ENCODE data around the gene RTN4RL2.

The RTN4RL2 gene

DNA sequence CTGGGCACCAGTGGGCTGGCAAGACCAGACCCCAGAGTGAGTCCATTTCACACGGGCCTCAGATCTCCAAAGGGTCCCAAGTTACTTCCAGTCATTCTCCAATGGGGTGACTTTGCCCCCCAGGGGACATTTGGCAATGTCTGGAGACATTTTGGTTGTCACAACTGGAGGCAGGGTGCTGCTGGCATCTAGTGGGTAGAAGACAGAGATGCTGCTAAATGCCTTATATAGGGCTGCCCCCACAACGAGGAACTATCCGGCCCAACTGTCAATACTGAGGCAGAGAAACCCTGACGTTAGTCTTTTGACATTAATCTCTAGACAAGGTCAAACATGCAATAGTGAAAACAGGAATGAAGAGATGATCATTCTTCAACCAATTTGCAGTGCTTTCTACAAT lies 6.4 kb downstream of the RTN4RL2 start:
- no peak overlapping the region for H3K27ac ChIP-seq (ENCODE audit: low read depth, low read length)
- H3K79me2 ChIP-seq (ENCODE audit: insufficient read depth, low read length), result no peaks in the 10 kb centered on the region
- H3K36me3 ChIP-seq (ENCODE audit: low read length), result no peaks in the 10 kb centered on the region
- H3K4me3 ChIP-seq (ENCODE audit: insufficient read depth, low read length, poor library complexity, severe bottlenecking), result no peak overlapping the region
- no peaks in the 10 kb centered on the region for H3F3A ChIP-seq (ENCODE audit: insufficient read depth)
- no peaks in the 10 kb centered on the region for H3K9me2 ChIP-seq (replicated peaks; ENCODE audit: insufficient read depth, low read length)
- H3K27me3 ChIP-seq (ENCODE audit: low read length), result no peaks in the 10 kb centered on the region
- no peak overlapping the region for H2AFZ ChIP-seq (ENCODE audit: low read depth, low read length, severe bottlenecking)
- H3K4me2 ChIP-seq (ENCODE audit: low read depth, low read length, poor library complexity, severe bottlenecking), result no peak overlapping the region
- no peaks in the 10 kb centered on the region for H3K9me3 ChIP-seq (ENCODE audit: insufficient read depth, low read length)
- H3K9ac ChIP-seq (ENCODE audit: low read length), result no peak overlapping the region
- no peak for TF ChIP-seq EZH2phosphoT487 (conservative IDR thresholded peaks at IDR 0.05; ENCODE audit: low read length)
- TF ChIP-seq, protein P1, sequence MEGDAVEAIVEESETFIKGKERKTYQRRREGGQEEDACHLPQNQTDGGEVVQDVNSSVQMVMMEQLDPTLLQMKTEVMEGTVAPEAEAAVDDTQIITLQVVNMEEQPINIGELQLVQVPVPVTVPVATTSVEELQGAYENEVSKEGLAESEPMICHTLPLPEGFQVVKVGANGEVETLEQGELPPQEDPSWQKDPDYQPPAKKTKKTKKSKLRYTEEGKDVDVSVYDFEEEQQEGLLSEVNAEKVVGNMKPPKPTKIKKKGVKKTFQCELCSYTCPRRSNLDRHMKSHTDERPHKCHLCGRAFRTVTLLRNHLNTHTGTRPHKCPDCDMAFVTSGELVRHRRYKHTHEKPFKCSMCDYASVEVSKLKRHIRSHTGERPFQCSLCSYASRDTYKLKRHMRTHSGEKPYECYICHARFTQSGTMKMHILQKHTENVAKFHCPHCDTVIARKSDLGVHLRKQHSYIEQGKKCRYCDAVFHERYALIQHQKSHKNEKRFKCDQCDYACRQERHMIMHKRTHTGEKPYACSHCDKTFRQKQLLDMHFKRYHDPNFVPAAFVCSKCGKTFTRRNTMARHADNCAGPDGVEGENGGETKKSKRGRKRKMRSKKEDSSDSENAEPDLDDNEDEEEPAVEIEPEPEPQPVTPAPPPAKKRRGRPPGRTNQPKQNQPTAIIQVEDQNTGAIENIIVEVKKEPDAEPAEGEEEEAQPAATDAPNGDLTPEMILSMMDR (IDR thresholded peaks at IDR 0.05; ENCODE audit: insufficient read depth, low read length, poor library complexity, severe bottlenecking), result no peak
- no peaks in the 10 kb centered on the region for H4K20me1 ChIP-seq (ENCODE audit: low read depth, low read length)

DNA sequence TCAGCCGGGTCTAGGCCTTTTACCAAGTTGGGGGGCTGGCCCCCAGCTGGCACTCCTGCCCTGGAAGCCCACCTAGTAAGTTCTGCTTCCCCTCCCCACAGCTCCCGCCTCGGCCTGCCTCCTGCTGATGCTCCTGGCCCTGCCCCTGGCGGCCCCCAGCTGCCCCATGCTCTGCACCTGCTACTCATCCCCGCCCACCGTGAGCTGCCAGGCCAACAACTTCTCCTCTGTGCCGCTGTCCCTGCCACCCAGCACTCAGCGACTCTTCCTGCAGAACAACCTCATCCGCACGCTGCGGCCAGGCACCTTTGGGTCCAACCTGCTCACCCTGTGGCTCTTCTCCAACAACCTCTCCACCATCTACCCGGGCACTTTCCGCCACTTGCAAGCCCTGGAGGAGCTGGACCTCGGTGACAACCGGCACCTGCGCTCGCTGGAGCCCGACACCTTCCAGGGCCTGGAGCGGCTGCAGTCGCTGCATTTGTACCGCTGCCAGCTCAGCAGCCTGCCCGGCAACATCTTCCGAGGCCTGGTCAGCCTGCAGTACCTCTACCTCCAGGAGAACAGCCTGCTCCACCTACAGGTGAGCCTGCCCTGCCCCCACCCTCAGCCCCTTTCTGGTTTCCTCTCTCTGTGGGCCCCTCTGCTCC lies 7.3 kb downstream of the RTN4RL2 start:
- H2AFZ ChIP-seq (ENCODE audit: low read depth, low read length, severe bottlenecking), result no peak overlapping the region
- H3K79me2 ChIP-seq (ENCODE audit: insufficient read depth, low read length), result no peaks in the 10 kb centered on the region
- H3K9me2 ChIP-seq (replicated peaks; ENCODE audit: insufficient read depth, low read length), result no peaks in the 10 kb centered on the region
- H3K36me3 ChIP-seq (ENCODE audit: low read length), result no peaks in the 10 kb centered on the region
- H3K9ac ChIP-seq (ENCODE audit: low read length), result no peak overlapping the region
- H3F3A ChIP-seq (ENCODE audit: insufficient read depth), result no peaks in the 10 kb centered on the region
- H3K9me3 ChIP-seq (ENCODE audit: insufficient read depth, low read length), result no peaks in the 10 kb centered on the region
- H3K4me2 ChIP-seq (ENCODE audit: low read depth, low read length, poor library complexity, severe bottlenecking), result no peak overlapping the region
- no peak for TF ChIP-seq EZH2phosphoT487 (conservative IDR thresholded peaks at IDR 0.05; ENCODE audit: low read length)
- TF ChIP-seq, protein P1 (IDR thresholded peaks at IDR 0.05; ENCODE audit: insufficient read depth, low read length, poor library complexity, severe bottlenecking), result no peak
- H4K20me1 ChIP-seq (ENCODE audit: low read depth, low read length), result no peaks in the 10 kb centered on the region
- no peak overlapping the region for H3K4me3 ChIP-seq (ENCODE audit: insufficient read depth, low read length, poor library complexity, severe bottlenecking)
- no peaks in the 10 kb centered on the region for H3K27me3 ChIP-seq (ENCODE audit: low read length)
- H3K27ac ChIP-seq (ENCODE audit: low read depth, low read length), result no peak overlapping the region

DNA sequence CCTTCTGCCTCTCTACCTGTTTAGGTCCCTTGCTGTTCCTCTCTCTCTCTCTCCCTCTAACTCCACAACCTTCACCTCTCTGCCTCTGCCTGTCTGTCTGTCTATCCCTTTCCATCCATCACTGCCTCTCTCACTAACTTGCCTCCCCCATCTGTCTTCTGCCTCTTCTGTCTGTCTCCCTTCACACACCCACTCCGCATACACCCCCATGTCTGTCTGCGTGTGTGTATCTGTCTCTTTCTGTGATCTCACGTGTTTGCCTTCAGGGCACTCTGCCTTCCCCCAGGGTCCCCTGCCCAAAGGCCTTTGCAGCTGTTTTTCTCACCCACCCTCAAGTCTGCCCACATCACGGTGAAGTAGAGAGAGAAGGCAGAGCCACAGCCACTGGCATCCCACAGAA lies 7.9 kb downstream of the RTN4RL2 start:
- H3K27me3 ChIP-seq (ENCODE audit: low read length), result no peaks in the 10 kb centered on the region
- no peaks in the 10 kb centered on the region for H3F3A ChIP-seq (ENCODE audit: insufficient read depth)
- H3K9me2 ChIP-seq (replicated peaks; ENCODE audit: insufficient read depth, low read length), result no peaks in the 10 kb centered on the region
- TF ChIP-seq, protein P1 (IDR thresholded peaks at IDR 0.05; ENCODE audit: insufficient read depth, low read length, poor library complexity, severe bottlenecking), result no peak
- TF ChIP-seq EZH2phosphoT487 (conservative IDR thresholded peaks at IDR 0.05; ENCODE audit: low read length), result no peak
- H4K20me1 ChIP-seq (ENCODE audit: low read depth, low read length), result no peaks in the 10 kb centered on the region
- no peaks in the 10 kb centered on the region for H3K79me2 ChIP-seq (ENCODE audit: insufficient read depth, low read length)
- H3K36me3 ChIP-seq (ENCODE audit: low read length), result no peaks in the 10 kb centered on the region
- no peak overlapping the region for H3K4me3 ChIP-seq (ENCODE audit: insufficient read depth, low read length, poor library complexity, severe bottlenecking)
- H3K9me3 ChIP-seq (ENCODE audit: insufficient read depth, low read length), result no peaks in the 10 kb centered on the region
- no peak overlapping the region for H3K27ac ChIP-seq (ENCODE audit: low read depth, low read length)
- H3K4me2 ChIP-seq (ENCODE audit: low read depth, low read length, poor library complexity, severe bottlenecking), result no peak overlapping the region
- no peak overlapping the region for H3K9ac ChIP-seq (ENCODE audit: low read length)
- H2AFZ ChIP-seq (ENCODE audit: low read depth, low read length, severe bottlenecking), result no peak overlapping the region

Measured in SU-DHL-6 (cell line).